Measurements from ENCODE around the gene HIVEP2.

The HIVEP2 gene

GRCh38 chr6:142892254-142893021 lies 52.5 kb downstream of the HIVEP2 start:
- no peak for DNase-seq (ENCODE audit: low read depth)

DNA sequence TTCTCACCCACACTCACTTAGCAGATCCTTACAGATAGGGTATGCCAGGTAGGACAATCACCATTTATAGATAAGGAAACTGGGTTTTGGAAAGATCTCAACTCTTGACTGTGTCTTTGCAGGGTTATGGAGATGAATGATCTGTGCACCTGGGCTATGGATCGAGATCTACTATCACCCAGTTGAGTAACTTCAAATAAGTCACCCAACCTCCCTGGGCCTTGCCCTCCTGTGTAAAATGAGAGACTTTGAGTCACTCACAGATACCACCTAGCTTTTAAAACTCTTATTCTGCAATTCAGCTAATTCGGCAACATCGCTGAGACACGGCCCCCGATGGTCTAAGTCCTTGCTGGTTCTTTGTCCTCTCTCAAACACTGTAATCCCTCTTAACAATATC lies 53.5 kb downstream of the HIVEP2 start:
- DNase-seq (ENCODE audit: low read depth), result no peak

DNA sequence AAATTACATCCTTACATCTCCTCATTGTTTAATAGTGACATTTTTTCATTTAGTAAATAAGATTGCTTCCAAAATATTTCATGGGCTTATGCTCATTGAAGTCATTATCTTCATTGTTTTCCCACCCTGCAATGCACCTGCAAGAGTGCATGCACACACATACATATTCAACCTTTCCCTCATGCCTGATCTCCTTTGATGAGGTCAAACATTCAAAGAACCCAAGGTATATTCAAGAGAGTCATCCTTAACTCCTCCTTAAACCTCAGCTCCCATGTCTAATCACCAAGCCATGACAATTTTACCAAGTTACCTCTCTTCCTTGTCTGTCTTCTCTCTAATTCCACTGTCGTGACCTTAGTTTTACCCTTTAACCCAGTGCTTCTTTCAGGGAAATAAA lies 56.5 kb downstream of the HIVEP2 start:
- DNase-seq (ENCODE audit: low read depth), result no peak

DNA sequence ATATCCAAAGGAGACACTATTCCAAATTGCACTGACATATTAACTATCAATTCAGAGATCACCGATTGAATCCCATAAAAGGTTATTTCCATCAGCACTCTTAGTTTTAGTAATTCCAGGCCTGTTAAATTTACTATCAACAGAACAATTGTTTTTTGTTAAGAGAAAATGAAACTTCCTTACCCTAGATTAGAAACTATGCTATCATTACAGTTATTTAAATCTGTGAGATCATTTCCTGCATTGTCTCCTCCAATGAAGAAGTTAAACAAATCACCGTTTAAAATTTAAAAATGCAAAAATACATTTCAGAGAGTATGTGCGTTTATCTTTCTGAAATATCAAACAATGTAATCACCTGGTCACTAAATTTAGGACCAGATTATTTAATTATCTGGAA lies 57.5 kb downstream of the HIVEP2 start:
- DNase-seq (ENCODE audit: low read depth), result no peak

DNA sequence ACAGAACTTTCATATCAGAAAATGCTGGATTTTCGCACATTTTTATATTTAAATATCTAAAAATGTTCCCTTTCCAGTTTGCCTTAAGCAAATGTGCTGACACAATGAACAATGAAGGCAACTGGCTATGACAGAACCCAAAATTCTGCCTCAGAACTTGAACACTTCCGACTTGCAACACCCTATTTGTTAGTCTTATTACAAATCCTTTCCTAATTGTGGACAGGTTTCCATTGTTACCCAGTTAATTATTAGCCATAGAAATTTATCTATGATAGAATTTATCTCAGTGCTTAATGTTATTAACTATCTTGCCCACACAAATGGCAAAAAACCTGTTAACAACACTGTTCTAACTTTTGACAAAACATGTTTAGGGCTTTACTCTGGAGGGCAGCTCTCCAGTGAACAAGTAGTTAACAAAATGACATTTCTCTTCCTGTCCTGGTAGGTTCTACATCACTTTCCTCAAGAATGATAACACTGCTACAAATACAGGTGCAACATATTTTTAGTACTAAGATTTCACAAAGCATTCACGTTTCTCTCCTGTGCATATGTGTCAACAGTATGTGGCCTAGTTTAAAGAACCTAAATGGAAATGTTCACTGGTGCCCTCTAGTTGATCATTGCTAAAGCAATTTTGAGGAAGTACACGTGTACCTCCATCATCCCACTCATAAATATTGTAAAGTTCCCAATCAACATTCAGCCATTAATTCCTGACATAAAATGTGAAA lies 58.4 kb downstream of the HIVEP2 start:
- DNase-seq (ENCODE audit: low read depth), result no peak

- DNase-seq (ENCODE audit: low read depth), result no peak
These were observed 59.7 kb downstream of the HIVEP2 start for GRCh38 chr6:142885182-142885867.

DNA sequence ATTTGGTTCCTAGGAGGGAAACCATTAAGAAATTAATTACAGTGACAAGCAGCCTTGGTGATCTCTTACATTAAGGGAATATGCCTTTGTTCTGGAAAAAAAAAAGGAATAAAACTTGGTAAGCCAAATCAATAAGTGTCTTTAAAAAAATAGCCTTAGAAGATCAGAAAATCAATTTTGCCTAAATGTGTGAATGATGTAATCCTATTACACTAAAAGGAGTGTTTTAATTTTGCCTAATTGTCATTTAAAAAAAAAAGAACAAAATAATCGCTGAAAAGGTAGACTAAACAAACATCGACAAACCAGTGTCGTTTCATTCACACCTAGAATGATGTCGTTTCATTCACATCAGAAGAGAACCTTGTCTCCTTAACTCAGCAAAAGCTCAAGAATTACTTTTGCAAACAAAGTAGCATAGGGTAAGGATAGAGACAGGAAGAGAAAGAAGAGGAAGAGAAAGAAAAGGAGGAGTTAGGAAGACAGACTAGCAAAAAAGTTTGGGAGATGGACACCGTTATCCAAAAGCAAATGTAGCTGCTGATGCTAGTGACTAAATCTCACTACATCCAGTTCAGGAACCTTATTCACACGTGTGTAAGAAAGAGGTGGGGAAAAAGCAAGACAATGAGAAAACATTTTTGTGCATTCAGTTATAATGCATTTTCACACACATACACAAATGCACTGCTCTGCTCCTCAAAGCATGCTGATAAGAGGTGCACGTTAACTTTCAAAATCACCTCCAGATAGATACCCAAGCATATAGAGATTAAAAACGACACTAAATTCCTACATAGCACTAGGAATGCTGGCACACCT lies 60.6 kb downstream of the HIVEP2 start:
- no peak for DNase-seq (ENCODE audit: low read depth)

DNA sequence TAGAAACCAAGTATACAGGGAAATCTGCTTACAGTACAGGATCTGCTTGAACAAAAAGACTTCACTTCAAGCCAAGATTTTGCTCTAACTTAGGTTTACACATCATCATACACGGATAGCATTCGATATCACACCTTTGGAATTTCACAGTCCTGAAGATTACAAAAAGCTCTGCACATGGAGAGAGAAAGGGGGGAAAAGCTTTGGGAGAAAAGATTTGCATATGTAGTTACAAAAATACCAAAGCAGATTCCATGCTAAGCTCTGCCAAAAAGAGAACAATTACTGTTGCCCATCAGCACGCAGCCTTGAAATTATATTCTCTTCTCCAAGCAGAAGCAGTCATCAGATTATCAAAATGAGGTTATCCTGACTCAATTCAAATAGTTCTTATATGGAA lies 62.0 kb downstream of the HIVEP2 start:
- no peak for DNase-seq (ENCODE audit: low read depth)

DNA sequence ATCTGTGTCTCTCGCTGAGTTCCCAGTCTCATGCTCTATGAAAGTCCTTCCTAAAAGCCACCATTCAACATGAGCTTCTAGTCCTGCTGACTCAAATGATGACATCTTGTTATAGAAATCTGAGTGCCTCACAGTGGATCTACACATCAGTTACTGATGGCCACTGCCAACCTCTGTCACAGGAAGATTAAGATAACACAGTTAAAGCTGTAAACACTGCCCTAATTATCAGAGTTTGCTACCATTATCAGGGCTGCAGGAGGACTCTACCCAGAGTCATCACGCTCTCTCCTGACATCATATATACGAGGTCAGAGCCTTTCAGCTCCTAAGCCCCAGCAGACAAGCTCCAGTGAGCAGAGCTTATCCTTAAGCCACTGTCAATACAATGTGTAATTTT lies 63.2 kb downstream of the HIVEP2 start:
- no peak for DNase-seq (ENCODE audit: low read depth)

- DNase-seq (ENCODE audit: low read depth), result no peak
These were observed 63.7 kb downstream of the HIVEP2 start for GRCh38 chr6:142881290-142881689.

DNA sequence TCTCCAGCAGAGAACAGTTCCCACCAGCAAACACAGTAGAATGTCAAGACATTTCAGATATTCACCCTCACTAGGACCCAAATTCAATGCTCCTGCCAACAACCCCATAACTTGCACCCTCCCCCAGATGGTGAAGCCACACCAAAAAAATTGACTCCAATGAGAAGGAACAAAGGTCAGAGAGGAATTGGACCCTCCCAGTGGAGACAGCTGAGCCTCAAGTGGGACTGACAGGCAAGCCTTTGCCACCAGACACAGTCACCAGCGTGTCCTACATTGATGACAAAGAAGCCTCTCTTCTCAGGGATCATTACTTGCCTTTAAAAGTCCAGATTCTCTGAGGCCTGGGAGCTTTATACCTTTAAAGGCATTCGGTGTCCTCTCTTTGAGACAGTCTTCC lies 64.8 kb downstream of the HIVEP2 start:
- DNase-seq (ENCODE audit: low read depth), result no peak

DNA sequence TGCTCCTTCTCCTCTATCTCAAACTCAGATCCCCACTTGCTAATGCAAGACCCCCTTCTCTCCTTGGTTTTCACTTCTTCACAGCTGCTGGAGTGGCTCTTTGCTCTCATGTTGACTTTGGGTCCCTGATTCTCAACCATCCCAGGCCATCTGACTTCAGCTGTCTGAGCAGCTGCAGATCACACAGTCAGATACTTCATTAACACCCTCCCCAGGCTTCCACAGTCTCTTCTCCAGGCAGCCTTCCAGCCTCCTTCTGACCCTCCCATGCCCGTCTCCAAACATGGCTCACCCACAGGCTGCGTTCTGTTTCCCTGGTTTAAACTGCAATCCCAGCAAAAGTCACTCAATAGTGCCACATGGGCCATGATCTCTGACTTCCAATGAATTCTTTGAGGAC lies 65.4 kb downstream of the HIVEP2 start:
- DNase-seq (ENCODE audit: low read depth), result no peak

GRCh38 chr6:142879076-142879475 lies 65.9 kb downstream of the HIVEP2 start:
- no peak for DNase-seq (ENCODE audit: low read depth)

DNA sequence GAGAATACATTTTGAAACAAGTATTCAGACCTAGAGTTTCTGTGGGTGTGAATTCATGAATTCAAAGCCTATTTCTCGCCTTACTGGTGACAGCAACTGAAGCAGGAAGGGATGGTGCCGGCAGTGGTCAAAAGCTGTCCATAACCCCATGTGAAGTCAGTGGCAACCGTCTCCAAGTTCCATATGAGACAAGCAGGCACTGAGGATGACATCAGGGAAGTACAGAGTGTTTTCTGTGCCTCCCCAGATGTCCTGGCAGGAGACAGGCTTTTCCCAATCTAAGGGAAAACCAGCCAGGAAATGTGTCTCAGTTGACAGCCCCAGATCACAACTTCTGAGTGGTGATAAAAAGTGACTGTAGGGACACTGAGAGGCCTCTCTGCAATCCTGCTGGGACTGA lies 66.6 kb downstream of the HIVEP2 start:
- DNase-seq (ENCODE audit: low read depth), result no peak

DNA sequence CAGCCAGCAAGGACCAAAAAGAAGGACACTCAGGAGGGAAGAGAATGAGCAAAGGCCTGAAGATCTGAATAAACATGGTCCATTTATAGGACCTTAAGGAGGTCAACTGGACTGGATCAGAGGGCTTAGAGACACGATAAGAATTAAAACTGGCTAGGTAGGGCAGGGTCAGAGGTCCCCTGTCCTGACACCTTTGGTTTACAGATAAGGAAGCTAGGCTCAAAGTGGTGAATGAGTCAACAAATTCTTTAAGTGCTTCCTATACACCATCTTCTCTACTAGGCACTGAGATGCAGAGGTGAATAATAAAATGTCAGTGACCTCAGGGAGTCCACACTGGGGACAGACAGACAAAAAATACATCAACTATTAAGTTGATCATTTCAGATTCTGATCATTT lies 70.3 kb downstream of the HIVEP2 start:
- DNase-seq (ENCODE audit: low read depth), result no peak

- DNase-seq (ENCODE audit: low read depth), result no peak
These were observed 72.6 kb downstream of the HIVEP2 start for GRCh38 chr6:142872376-142872775.

- no peak for DNase-seq (ENCODE audit: low read depth)
These were observed 73.1 kb downstream of the HIVEP2 start for GRCh38 chr6:142871910-142872331.

DNA sequence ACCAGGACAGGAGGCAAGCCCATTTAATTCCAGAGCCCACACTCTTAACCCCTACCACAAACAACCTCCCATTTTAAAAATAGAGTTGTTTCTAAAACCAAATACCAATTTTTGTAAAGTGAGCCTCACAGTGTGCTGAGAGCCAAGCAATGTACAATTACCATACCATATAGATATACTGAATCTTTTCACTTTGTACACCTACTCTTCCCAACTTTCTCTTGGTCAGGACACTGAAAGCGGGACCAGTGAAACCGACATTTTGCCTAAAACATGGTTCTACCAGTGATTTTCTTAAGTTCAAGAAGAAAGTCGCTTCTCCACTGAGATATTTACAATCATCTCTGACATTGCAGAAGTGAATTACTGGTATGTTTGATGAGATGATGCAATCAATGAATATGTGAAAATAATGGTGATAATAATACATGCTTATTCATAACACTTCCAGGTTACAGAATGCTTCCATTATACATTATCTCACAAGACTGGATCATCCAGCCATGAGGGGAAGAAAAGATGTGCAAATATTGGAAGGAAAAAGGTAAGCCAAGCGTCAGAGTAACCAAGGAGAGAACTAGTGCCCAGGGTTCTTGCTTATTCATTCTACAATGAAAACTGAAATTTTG lies 74.1 kb downstream of the HIVEP2 start:
- DNase-seq (ENCODE audit: low read depth), result no peak

- no peak for DNase-seq (ENCODE audit: low read depth)
These were observed 76.1 kb downstream of the HIVEP2 start for GRCh38 chr6:142868917-142869316.

DNA sequence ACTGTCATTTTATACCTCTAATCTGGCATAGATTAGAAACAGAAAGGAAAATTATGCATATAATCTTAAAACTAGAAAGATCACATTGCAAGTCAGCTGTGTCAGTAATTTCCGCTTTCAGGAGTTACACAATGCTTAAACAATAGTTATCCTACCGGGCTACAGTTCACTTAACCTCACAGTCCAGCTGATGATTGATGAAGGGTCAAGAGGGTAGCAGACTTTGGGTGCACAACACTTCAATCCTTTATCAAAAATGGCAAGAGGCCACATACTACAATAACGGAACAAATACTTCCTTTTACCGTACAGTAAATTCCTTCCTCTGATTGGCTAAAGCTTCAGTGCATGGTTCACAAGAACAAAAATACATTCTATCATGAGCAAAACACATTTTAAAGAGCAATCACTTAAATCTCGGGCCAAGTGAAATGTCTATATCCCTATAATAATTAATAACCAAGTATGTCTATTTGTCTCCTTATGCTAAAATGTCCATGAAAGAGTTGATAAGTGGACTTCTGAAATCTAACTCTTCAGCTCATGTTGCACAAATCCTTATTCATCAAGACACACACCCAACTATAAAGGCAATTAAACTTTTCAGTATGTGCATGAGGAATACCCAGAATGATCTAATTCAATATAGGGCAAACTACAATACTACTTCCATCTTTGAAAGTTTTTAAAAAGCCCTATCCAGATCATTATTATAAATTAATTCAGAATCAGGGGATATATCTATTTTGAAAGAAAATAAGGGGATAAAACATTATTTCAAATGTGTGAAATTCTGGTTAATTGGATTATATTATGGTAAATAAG lies 76.8 kb downstream of the HIVEP2 start:
- no peak for DNase-seq (ENCODE audit: low read depth)

- DNase-seq (ENCODE audit: low read depth), result no peak
These were observed 77.6 kb downstream of the HIVEP2 start for GRCh38 chr6:142867355-142867801.

Data from stimulated activated CD8-positive, alpha-beta memory T cell treated with anti-CD3 and anti-CD28 coated beads, Interleukin-15, amount 100 ng/mL, for 24 hours (primary cell).